ENCODE measurements around the gene TCF4. TPM values are rescaled to one million over a fixed set of nuclear protein-coding genes. Genes with fewer than 3 reads are reported as not detected.
A peak's percentile ranks its signal among the peaks of the same experiment; 100 is the strongest.

The TCF4 gene
- total RNA-seq, 1 experiment from 2014 or later, result 261 TPM

DNA sequence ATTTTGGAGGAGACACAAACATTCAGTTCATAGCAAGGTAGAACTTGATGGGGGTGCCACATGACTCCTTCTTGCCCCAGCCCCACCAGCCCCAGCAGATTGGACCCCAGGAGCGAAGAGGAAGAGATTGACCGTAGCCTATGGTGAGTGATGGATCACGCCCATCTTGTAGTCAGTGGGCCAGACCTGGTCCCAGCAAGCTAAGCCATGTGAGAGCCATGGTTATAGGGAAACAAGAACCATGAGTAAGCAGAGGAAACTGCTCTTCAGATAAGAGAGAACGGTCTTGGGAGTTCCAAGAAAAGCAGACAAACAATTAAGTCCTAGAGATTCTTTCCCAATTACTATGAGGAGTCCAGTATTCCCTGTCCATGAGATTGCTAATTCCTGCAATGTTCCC lies 4.6 kb upstream of the TCF4 start:
- H3K79me2 ChIP-seq (ENCODE audit: low read length), result peaks cover 4% of the 10 kb centered on the region; the same call in 1 of the 2 replicates
- H2AFZ ChIP-seq (ENCODE audit: low read length), result no peak overlapping the region

DNA sequence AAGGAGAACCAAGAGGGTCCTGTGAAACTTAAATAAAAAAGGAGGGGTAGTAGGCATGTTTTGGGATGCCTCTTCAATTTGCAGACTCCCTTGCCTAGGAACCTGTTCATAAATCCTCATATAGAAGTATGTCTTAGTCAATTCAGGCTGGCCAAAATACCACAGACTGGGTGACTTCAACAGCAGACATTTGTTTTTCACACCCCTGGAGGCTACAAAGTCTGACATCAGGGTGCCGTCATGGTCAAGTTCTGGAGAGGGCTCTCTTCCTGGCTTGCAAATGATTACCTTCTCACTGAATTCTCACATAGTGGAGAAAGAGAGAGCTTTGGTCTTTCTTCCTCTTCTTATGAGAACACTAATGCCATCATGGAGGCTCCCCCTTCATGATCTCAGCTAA lies 4.1 kb upstream of the TCF4 start:
- Histone ChIP-seq H4K20me1 (ENCODE audit: insufficient read depth, low read depth, low read length) (no peaks in the 10 kb centered on the region), H3K4me3 (ENCODE audit: low read length) (no peak overlapping the region), H3K9me3 (ENCODE audit: low read length) (no peaks in the 10 kb centered on the region), H3K4me2 (ENCODE audit: low read depth, low read length, poor library complexity, severe bottlenecking) (no peak overlapping the region), H3K27ac (ENCODE audit: low read length) (no peak overlapping the region), H3K4me1 (ENCODE audit: low read length) (peaks cover 5% of the 10 kb centered on the region), H3K36me3 (ENCODE audit: insufficient read depth, low read length) (no peaks in the 10 kb centered on the region), H3K9ac (ENCODE audit: low read length) (no peak overlapping the region), H3K79me2 (ENCODE audit: low read length) (peaks cover 4% of the 10 kb centered on the region; the same call in 1 of the 2 replicates), H3K27me3 (ENCODE audit: low read length) (no peaks in the 10 kb centered on the region), H3K9me2 (replicated peaks; ENCODE audit: insufficient read depth, low read length) (no peaks in the 10 kb centered on the region), H2AFZ (ENCODE audit: low read length) (no peak overlapping the region)
- DNase-seq, result no peak

More for the DNA sequence above, 4.6 kb upstream of the TCF4 start:
- H3K4me2 ChIP-seq (ENCODE audit: low read depth, low read length, poor library complexity, severe bottlenecking), result no peak overlapping the region
- DNase-seq, result no peak
- H3K36me3 ChIP-seq (ENCODE audit: insufficient read depth, low read length), result no peaks in the 10 kb centered on the region
- H4K20me1 ChIP-seq (ENCODE audit: insufficient read depth, low read depth, low read length), result no peaks in the 10 kb centered on the region
- H3K9me3 ChIP-seq (ENCODE audit: low read length), result no peaks in the 10 kb centered on the region
- H3K27me3 ChIP-seq (ENCODE audit: low read length), result no peaks in the 10 kb centered on the region
- no peak overlapping the region for H3K27ac ChIP-seq (ENCODE audit: low read length)
- no peaks in the 10 kb centered on the region for H3K9me2 ChIP-seq (replicated peaks; ENCODE audit: insufficient read depth, low read length)
- no peak overlapping the region for H3K9ac ChIP-seq (ENCODE audit: low read length)
- peaks cover 5% of the 10 kb centered on the region for H3K4me1 ChIP-seq (ENCODE audit: low read length)
- no peak overlapping the region for H3K4me3 ChIP-seq (ENCODE audit: low read length)

DNA sequence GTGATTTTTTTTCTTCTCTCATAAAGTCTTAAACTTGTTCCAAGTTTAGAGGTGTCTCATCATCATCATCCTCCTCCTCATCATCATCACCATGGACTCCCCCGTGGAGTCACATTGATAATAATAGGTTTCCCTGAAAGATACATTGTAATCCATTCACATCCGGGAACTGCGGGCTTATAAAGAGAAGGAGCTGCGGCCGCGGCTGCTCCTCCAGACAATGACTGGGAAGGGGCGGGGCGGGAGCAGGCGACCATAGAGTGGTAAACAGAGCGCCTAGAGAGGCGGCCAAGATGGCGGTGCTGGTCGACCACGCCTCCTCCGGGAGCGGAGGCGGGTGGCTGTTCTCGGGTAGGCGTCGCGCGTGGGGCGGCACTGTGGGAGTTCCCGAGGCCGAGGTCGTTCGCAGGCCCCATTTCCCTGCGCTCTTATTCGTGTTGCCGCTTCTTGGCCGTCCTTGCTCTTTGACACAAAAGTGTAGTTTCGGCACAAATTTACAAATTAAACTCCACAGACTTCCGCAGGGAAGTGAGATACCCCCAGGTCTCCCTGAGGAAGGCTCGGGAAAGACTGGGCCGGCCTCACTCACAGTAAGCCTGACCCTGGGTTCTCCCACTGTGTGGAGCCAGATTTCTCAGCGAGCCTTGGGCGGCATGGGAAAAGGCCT lies 1.8 kb upstream of the TCF4 start:
- no peaks in the 10 kb centered on the region for H4K20me1 ChIP-seq (ENCODE audit: insufficient read depth, low read depth, low read length)
- no peak overlapping the region for H2AFZ ChIP-seq (ENCODE audit: low read length)
- peak; percentile 94 for DNase-seq
- H3K9me3 ChIP-seq (ENCODE audit: low read length), result no peaks in the 10 kb centered on the region
- peak overlapping the region; percentile 71 for H3K4me3 ChIP-seq (ENCODE audit: low read length)
- H3K27me3 ChIP-seq (ENCODE audit: low read length), result no peaks in the 10 kb centered on the region
- no peaks in the 10 kb centered on the region for H3K9me2 ChIP-seq (replicated peaks; ENCODE audit: insufficient read depth, low read length)
- H3K27ac ChIP-seq (ENCODE audit: low read length), result peak overlapping the region; percentile 94
- H3K4me1 ChIP-seq (ENCODE audit: low read length), result peaks cover 21% of the 10 kb centered on the region
- H3K79me2 ChIP-seq (ENCODE audit: low read length), result peaks cover 26% of the 10 kb centered on the region
- 0 out of 2 replicates have a peak, but pooled peaks cover under 1% of the 10 kb centered on the region for H3K36me3 ChIP-seq (ENCODE audit: insufficient read depth, low read length)
- peak overlapping the region; percentile 72 for H3K9ac ChIP-seq (ENCODE audit: low read length)
- peak overlapping the region; percentile 76 for H3K4me2 ChIP-seq (ENCODE audit: low read depth, low read length, poor library complexity, severe bottlenecking)

DNA sequence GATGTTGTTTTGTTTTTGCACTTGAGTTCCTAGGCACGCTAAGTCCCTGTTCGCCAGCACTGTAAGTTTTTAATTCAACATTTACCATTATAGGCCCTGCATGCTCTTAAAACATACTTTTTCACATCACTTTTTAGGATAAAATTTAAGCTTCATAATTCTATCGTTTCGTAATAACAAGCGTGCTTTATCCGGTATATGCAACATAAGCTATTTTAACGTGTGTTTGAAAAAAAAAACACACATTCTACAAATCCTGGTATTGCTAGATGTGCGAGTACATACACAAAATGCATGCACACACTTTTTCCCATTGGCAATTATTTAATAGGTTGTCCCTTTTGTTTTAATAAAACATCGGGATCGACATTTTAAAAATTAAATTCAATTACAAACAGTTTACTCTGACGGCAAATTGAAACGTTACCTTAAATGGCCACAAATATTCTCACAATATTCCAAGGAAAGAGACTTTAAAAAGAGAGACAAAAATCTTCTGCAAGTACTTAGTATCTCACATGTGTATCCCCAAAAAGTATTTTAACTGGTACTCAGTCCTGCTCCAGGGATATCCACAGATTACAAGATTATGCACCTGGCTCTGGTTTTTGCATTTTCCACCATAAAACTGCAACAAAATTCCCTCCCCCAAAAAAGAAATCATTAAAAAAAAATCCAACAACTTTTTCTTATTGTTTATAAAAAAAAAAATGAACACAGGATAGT lies 1.0 kb upstream of the TCF4 start:
- Histone ChIP-seq H3K9ac (ENCODE audit: low read length) (peak overlapping the region; percentile 72), H3K79me2 (ENCODE audit: low read length) (peaks cover 34% of the 10 kb centered on the region), H3K27me3 (ENCODE audit: low read length) (no peaks in the 10 kb centered on the region), H3K4me1 (ENCODE audit: low read length) (peaks cover 28% of the 10 kb centered on the region), H4K20me1 (ENCODE audit: insufficient read depth, low read depth, low read length) (no peaks in the 10 kb centered on the region), H3K4me3 (ENCODE audit: low read length) (peak overlapping the region; percentile 71), H3K36me3 (ENCODE audit: insufficient read depth, low read length) (0 out of 2 replicates have a peak, but pooled peaks cover 3% of the 10 kb centered on the region), H3K9me2 (replicated peaks; ENCODE audit: insufficient read depth, low read length) (no peaks in the 10 kb centered on the region), H3K4me2 (ENCODE audit: low read depth, low read length, poor library complexity, severe bottlenecking) (peak overlapping the region; percentile 76), H2AFZ (ENCODE audit: low read length) (no peak overlapping the region), H3K27ac (ENCODE audit: low read length) (peak overlapping the region; percentile 94), H3K9me3 (ENCODE audit: low read length) (no peaks in the 10 kb centered on the region)
- DNase-seq, result no peak

DNA sequence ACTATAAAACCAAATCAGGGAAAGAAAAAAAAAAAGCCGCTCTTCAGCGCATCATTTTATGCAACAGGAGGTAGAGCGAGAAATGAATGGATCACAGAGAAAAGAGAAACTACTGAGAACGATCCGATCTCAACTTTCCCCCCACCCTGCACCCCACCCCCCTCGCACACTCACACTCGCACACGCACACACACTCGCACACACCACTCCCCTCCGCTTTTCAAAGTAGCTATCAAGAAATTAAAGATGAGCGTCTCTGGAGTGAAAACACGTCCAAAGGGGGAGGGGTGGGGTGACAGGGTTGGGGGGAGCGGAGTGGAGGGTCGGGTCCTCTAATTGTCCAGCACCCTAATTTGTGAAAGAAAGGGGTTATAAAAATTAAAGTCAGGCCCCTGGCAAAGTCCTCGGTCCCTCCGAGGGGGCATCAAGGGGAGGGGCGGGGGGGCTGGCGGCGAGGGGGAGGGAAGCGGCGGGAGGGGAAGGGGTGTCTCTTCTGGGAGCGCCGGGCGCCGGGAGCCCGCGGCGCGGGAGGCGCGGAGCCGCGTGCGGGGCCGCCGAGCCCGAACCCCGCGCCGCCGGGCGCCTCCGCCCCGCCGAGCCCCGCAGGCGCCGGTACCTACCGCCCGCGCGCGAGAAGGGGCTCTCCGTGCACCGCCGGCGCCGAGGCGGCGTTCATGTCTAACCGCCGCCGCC lies 428 bp downstream of the TCF4 start:
- Histone ChIP-seq H3K27me3 (ENCODE audit: low read length) (no peaks in the 10 kb centered on the region), H3K9me2 (replicated peaks; ENCODE audit: insufficient read depth, low read length) (no peaks in the 10 kb centered on the region), H3K27ac (ENCODE audit: low read length) (peak overlapping the region; percentile 94), H3K9ac (ENCODE audit: low read length) (peak overlapping the region; percentile 72), H3K4me2 (ENCODE audit: low read depth, low read length, poor library complexity, severe bottlenecking) (peak overlapping the region; percentile 85), H3K79me2 (ENCODE audit: low read length) (peaks cover 48% of the 10 kb centered on the region), H3K9me3 (ENCODE audit: low read length) (no peaks in the 10 kb centered on the region), H4K20me1 (ENCODE audit: insufficient read depth, low read depth, low read length) (no peaks in the 10 kb centered on the region), H2AFZ (ENCODE audit: low read length) (no peak overlapping the region), H3K4me3 (ENCODE audit: low read length) (peak overlapping the region; percentile 71), H3K4me1 (ENCODE audit: low read length) (peaks cover 43% of the 10 kb centered on the region), H3K36me3 (ENCODE audit: insufficient read depth, low read length) (peaks cover 9% of the 10 kb centered on the region; the same call in 1 of the 2 replicates)
- DNase-seq, result peak; percentile 86

DNA sequence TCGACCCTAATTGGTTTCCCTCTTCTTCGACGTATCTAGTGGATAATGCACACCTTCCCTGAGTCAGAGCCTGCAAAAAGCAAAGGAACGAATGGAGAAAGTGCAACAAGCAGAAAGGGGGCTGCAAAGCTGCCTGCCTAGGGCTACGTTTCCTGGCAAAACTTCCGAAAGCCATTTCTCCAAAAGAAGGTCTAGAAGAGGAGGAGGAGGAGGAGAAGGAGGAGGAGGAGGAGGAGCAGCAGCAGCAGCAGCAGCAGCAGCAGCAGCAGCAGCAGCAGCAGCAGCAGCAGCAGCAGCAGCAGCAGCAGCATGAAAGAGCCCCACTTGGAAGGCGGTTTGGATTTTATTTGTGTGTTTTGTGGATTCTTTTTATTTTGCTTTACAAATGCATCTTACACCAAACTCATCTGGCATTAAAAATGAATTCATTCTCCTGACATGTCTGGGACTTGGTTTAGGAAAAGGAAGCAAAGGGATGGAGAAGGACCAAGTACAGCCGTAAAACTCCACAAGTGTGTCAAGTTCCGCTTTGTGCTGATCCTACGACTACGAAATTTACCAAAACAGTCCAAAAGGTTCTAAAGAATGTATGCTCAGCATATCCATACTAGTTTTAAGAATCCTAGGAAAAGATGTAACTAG lies 2.0 kb downstream of the TCF4 start:
- Histone ChIP-seq H3K9ac (ENCODE audit: low read length) (peak overlapping the region; percentile 77), H3K9me2 (replicated peaks; ENCODE audit: insufficient read depth, low read length) (no peaks in the 10 kb centered on the region), H3K27ac (ENCODE audit: low read length) (peak overlapping the region; percentile 89), H2AFZ (ENCODE audit: low read length) (no peak overlapping the region), H3K27me3 (ENCODE audit: low read length) (no peaks in the 10 kb centered on the region), H3K79me2 (ENCODE audit: low read length) (peaks cover 63% of the 10 kb centered on the region), H3K9me3 (ENCODE audit: low read length) (no peaks in the 10 kb centered on the region), H3K4me1 (ENCODE audit: low read length) (peaks cover 58% of the 10 kb centered on the region), H3K4me3 (ENCODE audit: low read length) (peak overlapping the region; percentile 69), H3K36me3 (ENCODE audit: insufficient read depth, low read length) (peaks cover 21% of the 10 kb centered on the region; the same call in 1 of the 2 replicates), H4K20me1 (ENCODE audit: insufficient read depth, low read depth, low read length) (no peaks in the 10 kb centered on the region), H3K4me2 (ENCODE audit: low read depth, low read length, poor library complexity, severe bottlenecking) (peak overlapping the region; percentile 85)
- DNase-seq, result peak; percentile 61

DNA sequence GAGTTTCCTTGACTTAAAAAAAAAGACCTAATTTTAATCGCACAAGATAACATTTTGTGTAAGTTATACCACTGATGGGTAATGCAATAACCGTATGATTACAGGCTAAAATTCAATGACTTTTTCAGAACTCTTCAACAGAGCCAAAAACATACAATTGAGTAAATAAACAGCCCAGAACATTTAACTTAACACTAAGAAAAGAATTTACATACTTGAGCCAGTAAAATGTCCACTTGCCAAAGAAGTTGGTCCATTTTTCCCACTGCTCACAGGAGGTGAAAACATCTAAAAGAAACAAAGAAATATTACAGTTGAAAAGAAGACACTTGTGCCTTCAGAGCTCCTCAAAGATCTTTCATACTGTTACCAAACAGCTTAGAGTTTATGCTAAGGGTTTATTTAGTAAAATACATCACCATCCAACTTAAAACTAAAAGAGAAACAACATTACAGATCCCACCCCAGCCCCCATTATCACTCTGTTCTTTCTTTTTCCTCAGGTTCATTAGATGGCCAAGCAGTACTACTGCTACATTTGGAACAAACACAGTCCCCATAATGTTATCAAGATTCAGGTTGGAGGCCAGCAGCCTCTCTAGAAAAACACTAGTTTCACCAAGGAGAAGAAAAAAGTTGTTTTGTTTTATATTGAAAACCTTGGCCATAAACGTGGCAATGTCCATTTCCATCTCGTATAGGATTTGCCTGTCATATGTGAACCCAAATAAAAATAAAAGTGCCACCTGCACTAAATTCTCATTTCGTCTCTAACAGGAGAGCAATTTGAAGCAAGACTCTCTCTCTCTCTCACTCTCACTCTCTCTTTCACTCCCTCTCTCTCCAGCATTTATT lies 2.7 kb downstream of the TCF4 start:
- Histone ChIP-seq H3K9me3 (ENCODE audit: low read length) (no peaks in the 10 kb centered on the region), H3K4me3 (ENCODE audit: low read length) (peak overlapping the region; percentile 69), H3K27me3 (ENCODE audit: low read length) (no peaks in the 10 kb centered on the region), H3K4me2 (ENCODE audit: low read depth, low read length, poor library complexity, severe bottlenecking) (peak overlapping the region; percentile 85), H3K9me2 (replicated peaks; ENCODE audit: insufficient read depth, low read length) (no peaks in the 10 kb centered on the region), H3K4me1 (ENCODE audit: low read length) (peaks cover 65% of the 10 kb centered on the region), H2AFZ (ENCODE audit: low read length) (no peak overlapping the region), H3K36me3 (ENCODE audit: insufficient read depth, low read length) (peaks cover 23% of the 10 kb centered on the region; the same call in 1 of the 2 replicates), H4K20me1 (ENCODE audit: insufficient read depth, low read depth, low read length) (no peaks in the 10 kb centered on the region), H3K9ac (ENCODE audit: low read length) (peak overlapping the region; percentile 77), H3K27ac (ENCODE audit: low read length) (peak overlapping the region; percentile 89), H3K79me2 (ENCODE audit: low read length) (peaks cover 70% of the 10 kb centered on the region)
- peak; percentile 56 for DNase-seq
